Neural crest cell (in vitro differentiated cells): Measurements from ENCODE around the gene TOX3. TPM values are rescaled to one million over a fixed set of nuclear protein-coding genes. Genes with fewer than 3 reads are reported as not detected.

Experiments used
- DNase-seq: peaks from one replicate; pipeline ENCODE4 v3.0.0; 2021; ENCODE audit warnings: low read depth, mixed read lengths, low spot score
- H3K27ac Mint-ChIP-seq: one replicate; pipeline ENCODE4 v1.8.0; 2021; ENCODE audit warnings: mild to moderate bottlenecking, mixed read lengths; ENCODE audit not compliant: unreplicated experiment
- H3K27me3 Mint-ChIP-seq: 2 replicates; pipeline ENCODE4 v1.8.0; 2021; ENCODE audit warnings: low read depth, mild to moderate bottlenecking, mixed read lengths
- H3K36me3 Mint-ChIP-seq: 2 replicates; pipeline ENCODE4 v1.8.0; 2021; ENCODE audit warnings: low read depth, mild to moderate bottlenecking, mixed read lengths
- H3K4me1 Mint-ChIP-seq: 2 replicates; pipeline ENCODE4 v1.8.0; 2021; ENCODE audit warnings: mixed read lengths
- H3K4me3 Mint-ChIP-seq: one replicate; pipeline ENCODE4 v1.8.0; 2021; ENCODE audit warnings: mild to moderate bottlenecking, mixed read lengths
- H3K9me3 Mint-ChIP-seq: 2 replicates; pipeline ENCODE4 v1.8.0; 2021; ENCODE audit warnings: mixed read lengths
- CTCF ChIP-seq: fragments of 200-600 bp; sonication (generic); conservative IDR thresholded peaks from 2 replicates; pipeline ENCODE4 v1.5.0; 2021; ENCODE audit warnings: antibody characterized with exemption, mild to moderate bottlenecking
- total RNA-seq: library from RNA; stranded (reverse); gene quantifications from 2 replicates; pipeline ENCODE4 v1.2.1, GENCODE V29; 2021

The TOX3 gene
- total RNA-seq, 1 donor from 2014 or later: 37.5 TPM

DNA sequence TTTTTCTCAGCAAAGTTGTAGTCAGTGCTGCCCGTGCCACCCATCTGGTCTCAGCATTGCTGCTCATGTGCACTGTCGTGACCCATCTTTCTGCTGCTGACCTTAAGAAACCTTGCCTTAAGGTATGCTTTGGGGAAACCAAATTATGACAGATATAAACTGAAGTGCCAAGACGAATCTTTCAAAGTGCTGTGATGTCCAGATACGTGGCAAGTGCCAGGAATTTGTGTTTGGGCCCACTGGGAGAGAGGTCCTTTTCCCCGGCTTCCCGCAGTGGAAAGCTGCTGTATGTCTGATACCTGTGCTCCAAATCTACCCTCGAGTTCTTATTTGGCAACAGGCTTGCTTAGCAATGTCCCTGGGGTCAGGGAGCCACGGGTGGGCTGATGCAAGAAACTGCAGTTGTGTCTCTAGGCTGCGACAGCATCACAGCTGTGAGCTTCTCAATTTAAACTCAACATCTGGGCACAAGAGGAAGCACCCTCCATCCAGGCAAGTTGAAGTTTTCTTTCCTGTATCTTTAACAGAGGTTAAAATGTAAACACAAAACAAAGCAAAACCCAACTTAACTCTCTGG, 30.3 kb upstream of the TOX3 start:
- no peaks in the 10 kb centered on the region for H3K27me3 Mint-ChIP-seq
- no peaks in the 10 kb centered on the region for H3K36me3 Mint-ChIP-seq
- H3K9me3 Mint-ChIP-seq: no peaks in the 10 kb centered on the region
- TF ChIP-seq CTCF: no peak
- DNase-seq: no peak
- peaks cover 15% of the 10 kb centered on the region for H3K4me1 Mint-ChIP-seq
- H3K27ac Mint-ChIP-seq: no peak overlapping the region
- H3K4me3 Mint-ChIP-seq: no peak overlapping the region

DNA sequence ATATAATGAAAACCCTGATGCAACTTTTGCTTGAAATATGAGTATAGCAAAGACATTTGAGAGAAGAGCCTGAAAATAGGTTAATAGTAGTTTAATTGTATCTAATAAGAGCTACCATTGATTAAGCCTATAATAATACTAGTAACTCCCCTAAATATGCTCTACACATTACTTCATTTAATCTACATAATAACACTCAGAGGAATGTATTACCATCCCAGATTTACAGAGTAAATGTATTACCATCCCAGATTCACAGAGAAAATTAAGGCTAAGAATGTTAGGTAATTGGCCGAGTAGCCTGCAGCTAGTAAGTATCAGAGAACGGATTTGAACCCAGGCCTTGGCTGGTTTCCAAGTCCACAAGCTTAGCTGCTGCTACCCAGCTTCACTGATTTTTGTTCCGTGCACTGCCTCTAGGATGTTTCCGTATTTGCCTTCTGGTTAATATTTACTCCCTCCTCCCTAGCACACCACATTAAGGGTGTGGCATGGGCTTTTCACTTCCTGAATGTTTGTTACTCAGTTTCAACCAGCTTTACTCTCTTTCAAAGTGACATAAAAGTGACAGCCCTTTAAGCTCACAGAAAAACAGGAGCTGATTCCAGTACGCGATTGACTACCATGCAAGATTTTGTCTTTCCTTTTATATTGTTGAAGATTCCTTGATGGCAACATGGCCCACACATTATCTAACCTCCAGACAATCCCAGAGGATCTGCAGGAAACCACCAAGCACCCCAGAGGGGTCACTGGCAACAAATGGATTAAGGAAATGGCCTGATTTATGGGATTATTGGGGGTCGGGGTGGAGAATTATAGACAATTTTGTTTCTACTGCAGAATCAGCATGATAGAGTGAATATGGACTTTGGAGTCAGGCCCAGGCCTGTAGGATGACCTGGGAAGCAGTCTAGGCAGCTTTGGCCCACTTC, 26.7 kb upstream of the TOX3 start:
- H3K4me3 Mint-ChIP-seq: no peak overlapping the region
- DNase-seq: no peak
- H3K36me3 Mint-ChIP-seq: no peaks in the 10 kb centered on the region
- H3K9me3 Mint-ChIP-seq: peaks cover 2% of the 10 kb centered on the region
- peaks cover 11% of the 10 kb centered on the region for H3K4me1 Mint-ChIP-seq
- no peaks in the 10 kb centered on the region for H3K27me3 Mint-ChIP-seq
- no peak overlapping the region for H3K27ac Mint-ChIP-seq
- no peak for TF ChIP-seq CTCF

DNA sequence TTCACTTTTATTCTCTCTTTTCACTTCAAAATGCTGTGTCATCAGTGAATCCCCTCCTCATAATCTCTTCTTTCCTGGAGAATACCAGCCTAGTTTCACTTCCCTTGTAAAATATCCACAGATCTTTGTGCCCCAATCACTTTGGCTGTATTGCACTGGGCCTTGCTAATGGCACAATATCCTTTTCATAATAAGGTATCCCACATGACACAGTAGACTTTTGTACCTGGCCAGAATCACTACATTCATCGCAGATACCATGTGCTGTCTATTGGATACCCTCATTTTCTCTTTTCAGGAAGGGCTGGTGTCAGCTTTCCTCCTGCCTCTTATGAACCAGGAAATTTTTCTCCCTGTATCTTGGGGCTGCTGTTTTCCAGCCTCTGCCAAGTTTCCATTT, 25.7 kb upstream of the TOX3 start:
- Mint-ChIP-seq H3K27ac (no peak overlapping the region), H3K9me3 (peaks cover 2% of the 10 kb centered on the region), H3K36me3 (no peaks in the 10 kb centered on the region), H3K4me3 (no peak overlapping the region), H3K27me3 (no peaks in the 10 kb centered on the region), H3K4me1 (peaks cover under 1% of the 10 kb centered on the region)
- no peak for TF ChIP-seq CTCF
- no peak for DNase-seq

- Mint-ChIP-seq H3K27me3 (no peaks in the 10 kb centered on the region), H3K9me3 (peaks cover 2% of the 10 kb centered on the region), H3K27ac (peak overlapping the region; percentile 46), H3K4me3 (no peak overlapping the region), H3K36me3 (no peaks in the 10 kb centered on the region), H3K4me1 (no peaks in the 10 kb centered on the region)
- no peak for TF ChIP-seq CTCF
- no peak for DNase-seq
These were observed 23.6 kb upstream of the TOX3 start for GRCh38 chr16:52570495-52571091.

GRCh38 chr16:52569701-52570100, 22.8 kb upstream of the TOX3 start:
- no peaks in the 10 kb centered on the region for H3K27me3 Mint-ChIP-seq
- DNase-seq: no peak
- H3K27ac Mint-ChIP-seq: no peak overlapping the region

More at GRCh38 chr16:52569701-52570100, 22.8 kb upstream of the TOX3 start:
- no peak for TF ChIP-seq CTCF
- Mint-ChIP-seq H3K9me3 (peaks cover 4% of the 10 kb centered on the region), H3K4me3 (no peak overlapping the region), H3K36me3 (no peaks in the 10 kb centered on the region), H3K4me1 (no peaks in the 10 kb centered on the region)
